A673 (cell line): ENCODE measurements around the gene KCNJ5.

Experiments
- EZH2 ChIP-seq: fragments of 200-600 bp; sonication (generic); IDR thresholded peaks from 2 replicates; pipeline ENCODE4 v1.6.1; 2017; ENCODE audit warnings: borderline replicate concordance, low read depth, mild to moderate bottlenecking, mixed read lengths, antibody characterized with exemption, low read length; ENCODE audit not compliant: poor library complexity, severe bottlenecking
- TF ChIP-seq, protein P1 (sequence below): fragments of 300-800, 200-600 bp; sonication (generic); conservative IDR thresholded peaks from 2 replicates; pipeline ENCODE4 v1.5.1; 2017; ENCODE audit warnings: low read depth, mild to moderate bottlenecking, antibody characterized with exemption, low read length, moderate library complexity, mixed read lengths

DNA sequence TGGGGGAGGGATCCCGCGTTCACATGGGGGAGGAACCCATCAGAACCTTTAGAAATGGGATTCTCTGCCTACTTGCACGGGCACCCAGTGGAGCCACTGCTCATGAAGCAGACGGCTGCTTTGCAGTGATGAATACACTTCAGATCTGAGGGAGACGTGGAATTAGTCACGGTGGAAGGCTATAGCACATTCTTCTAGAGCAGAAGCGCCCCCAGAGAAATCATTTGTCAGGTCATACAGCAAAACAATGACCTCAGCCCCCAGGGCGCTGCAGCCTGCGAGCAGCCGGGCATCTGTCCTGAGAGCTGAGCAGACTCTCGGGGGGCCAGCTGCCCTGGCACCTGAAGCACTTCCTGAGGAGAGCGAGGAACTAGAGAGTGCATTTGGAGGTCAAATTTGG lies 38.8 kb downstream of the KCNJ5 start:
- TF ChIP-seq, protein P1, sequence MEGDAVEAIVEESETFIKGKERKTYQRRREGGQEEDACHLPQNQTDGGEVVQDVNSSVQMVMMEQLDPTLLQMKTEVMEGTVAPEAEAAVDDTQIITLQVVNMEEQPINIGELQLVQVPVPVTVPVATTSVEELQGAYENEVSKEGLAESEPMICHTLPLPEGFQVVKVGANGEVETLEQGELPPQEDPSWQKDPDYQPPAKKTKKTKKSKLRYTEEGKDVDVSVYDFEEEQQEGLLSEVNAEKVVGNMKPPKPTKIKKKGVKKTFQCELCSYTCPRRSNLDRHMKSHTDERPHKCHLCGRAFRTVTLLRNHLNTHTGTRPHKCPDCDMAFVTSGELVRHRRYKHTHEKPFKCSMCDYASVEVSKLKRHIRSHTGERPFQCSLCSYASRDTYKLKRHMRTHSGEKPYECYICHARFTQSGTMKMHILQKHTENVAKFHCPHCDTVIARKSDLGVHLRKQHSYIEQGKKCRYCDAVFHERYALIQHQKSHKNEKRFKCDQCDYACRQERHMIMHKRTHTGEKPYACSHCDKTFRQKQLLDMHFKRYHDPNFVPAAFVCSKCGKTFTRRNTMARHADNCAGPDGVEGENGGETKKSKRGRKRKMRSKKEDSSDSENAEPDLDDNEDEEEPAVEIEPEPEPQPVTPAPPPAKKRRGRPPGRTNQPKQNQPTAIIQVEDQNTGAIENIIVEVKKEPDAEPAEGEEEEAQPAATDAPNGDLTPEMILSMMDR, result no peak
- no peak for TF ChIP-seq EZH2
